BLaER1 treated with 17β-estradiol and CSF1 and Interleukin-3, amounts not matched to agents 10 nM and 100 nM (cell line): ENCODE measurements around the gene TMEM109.

Experiments used
- H3K27ac ChIP-seq, 11 experiments: shearing (Covaris generic); formaldehyde crosslinking; 2 replicates each; pipeline ENCODE4 v1.8.1; 2022
- H3K27me3 ChIP-seq, 11 experiments: shearing (Covaris generic); formaldehyde crosslinking; 2 replicates each; pipeline ENCODE4 v1.8.1; 2022
- H3K36me3 ChIP-seq, 11 experiments: shearing (Covaris generic); formaldehyde crosslinking; 2 replicates each; pipeline ENCODE4 v1.8.1; 2022
- H3K4me1 ChIP-seq, 10 experiments: shearing (Covaris generic); formaldehyde crosslinking; 2 replicates each; pipeline ENCODE4 v1.8.1; 2022
- H3K4me2 ChIP-seq, 11 experiments: shearing (Covaris generic); formaldehyde crosslinking; 2 replicates each; pipeline ENCODE4 v1.8.1; 2022
- H3K4me3 ChIP-seq, 10 experiments: shearing (Covaris generic); formaldehyde crosslinking; 2 replicates each; pipeline ENCODE4 v1.8.1; 2022
- H3K9ac ChIP-seq, 11 experiments: shearing (Covaris generic); formaldehyde crosslinking; 2 replicates each; pipeline ENCODE4 v1.8.1; 2022
- H3K9me3 ChIP-seq, 11 experiments: shearing (Covaris generic); formaldehyde crosslinking; replicated peaks in 1 of 11; 2 replicates each; pipeline ENCODE4 v1.8.1; 2022
- H4K20me1 ChIP-seq, 11 experiments: shearing (Covaris generic); formaldehyde crosslinking; 2 replicates each; pipeline ENCODE4 v1.8.1; 2022
- Cebpa-rat ChIP-seq, 11 experiments: shearing (Covaris generic); IDR thresholded peaks; 2 replicates each; pipeline ENCODE4 v1.8.1; 2022

The TMEM109 gene

DNA sequence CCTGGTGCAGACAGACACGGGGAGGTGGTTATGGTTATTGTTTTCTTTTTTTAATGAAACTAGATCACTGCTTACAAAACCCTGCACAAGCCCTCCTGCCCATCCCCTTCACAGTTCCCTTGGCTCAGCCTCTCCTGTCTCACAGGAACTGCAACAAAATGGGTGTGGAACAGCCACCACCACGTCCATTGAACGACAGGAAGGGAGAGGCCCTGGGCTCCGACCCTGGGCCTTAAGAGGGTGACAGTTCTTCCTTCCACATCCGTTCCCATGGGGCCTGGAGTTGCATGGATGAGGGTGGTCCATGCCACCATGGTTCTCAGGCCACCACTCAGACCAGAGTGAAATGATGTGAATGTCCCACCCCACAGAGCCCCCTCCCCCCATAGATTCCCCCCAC is 23.3 kb upstream of the TMEM109 start:
- no peak overlapping the region for H3K4me2 ChIP-seq
- no peak overlapping the region for H3K4me3 ChIP-seq
- peaks cover 0 to 12% (median 0%) of the 10 kb centered on the region in 10 experiments; a peak in 5 of 20 replicates for H3K4me1 ChIP-seq
- H3K36me3 ChIP-seq = peaks cover 42 to 71% (median 62%) of the 10 kb centered on the region in 11 experiments
- no peak overlapping the region for H3K27ac ChIP-seq
- no peaks in the 10 kb centered on the region for H3K27me3 ChIP-seq
- H3K9ac ChIP-seq = no peak overlapping the region
- no peaks in the 10 kb centered on the region for H3K9me3 ChIP-seq
- TF ChIP-seq Cebpa-rat (IDR thresholded peaks at IDR 0.05) = no peak
- peaks cover 0 to 55% (median 24%) of the 10 kb centered on the region in 11 experiments; a peak in 12 of 22 replicates for H4K20me1 ChIP-seq

DNA sequence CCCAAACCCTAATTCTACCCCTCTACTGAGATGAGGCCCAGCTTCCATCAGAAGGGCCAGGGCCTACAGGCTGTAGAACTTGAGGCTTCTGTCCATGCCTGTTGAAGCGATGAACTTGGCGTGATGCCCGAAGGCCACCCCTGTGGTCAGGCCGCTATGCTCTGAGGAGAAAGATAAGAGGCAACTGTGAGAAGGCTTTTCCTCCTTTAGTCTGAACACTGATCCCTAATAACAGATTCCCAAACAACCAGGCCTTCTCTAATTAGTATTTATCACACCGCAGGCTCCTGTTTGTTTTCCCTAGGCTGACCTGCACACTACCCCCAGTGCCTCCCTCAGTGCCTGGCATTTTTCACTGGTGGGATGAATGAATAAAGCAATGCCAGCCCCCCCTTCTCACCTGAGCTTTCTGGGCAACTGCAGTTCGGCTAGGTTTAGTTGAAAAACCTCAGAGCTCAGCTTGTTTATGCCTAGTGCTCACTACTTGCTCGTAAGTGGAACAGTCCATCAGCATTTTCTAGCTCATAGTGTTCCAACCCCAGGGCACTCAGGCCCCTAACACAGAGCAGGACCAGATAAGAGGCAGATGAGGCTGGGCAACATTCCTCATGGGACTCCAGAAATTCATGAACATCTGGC is 22.7 kb upstream of the TMEM109 start:
- Histone ChIP-seq H3K36me3 (peaks cover 47 to 76% (median 67%) of the 10 kb centered on the region in 11 experiments), H3K9ac (peak overlapping the region in 3 of 11 experiments; percentile 5 to 50 (median 18); a peak in 2 of 22 replicates), H3K27ac (no peak overlapping the region)

DNA sequence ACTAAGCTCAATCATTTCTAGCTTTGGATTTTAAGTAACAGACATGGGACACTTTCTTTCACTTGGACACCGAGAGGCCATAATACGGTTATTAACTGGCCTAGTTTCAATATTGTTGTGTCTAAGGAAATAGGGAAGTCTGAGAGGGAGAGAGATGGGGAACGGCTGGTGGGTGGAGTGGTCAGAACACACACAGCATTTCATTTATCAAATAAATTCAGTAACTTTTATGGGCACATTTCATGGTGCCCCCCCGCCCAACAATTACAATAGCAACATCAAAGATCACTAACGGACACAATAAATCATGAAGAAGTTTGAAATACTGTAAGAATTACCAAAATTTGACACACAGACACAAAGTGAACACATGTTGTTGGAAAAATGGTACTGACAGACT is 18.3 kb upstream of the TMEM109 start:
- Histone ChIP-seq H3K27me3 (no peaks in the 10 kb centered on the region), H3K36me3 (peaks cover 85 to 99% (median 97%) of the 10 kb centered on the region in 11 experiments), H3K4me2 (peak overlapping the region in 2 of 11 experiments; percentile 6 to 8; a peak in 3 of 22 replicates), H3K9ac (no peak overlapping the region; a peak in 1 of 22 replicates), H4K20me1 (peaks cover 0 to 81% (median 43%) of the 10 kb centered on the region in 11 experiments; a peak in 18 of 22 replicates), H3K4me1 (peaks cover 0 to 19% (median 2%) of the 10 kb centered on the region in 10 experiments; a peak in 6 of 20 replicates), H3K4me3 (no peak overlapping the region), H3K9me3 (no peaks in the 10 kb centered on the region), H3K27ac (no peak overlapping the region)
- TF ChIP-seq Cebpa-rat (IDR thresholded peaks at IDR 0.05) = no peak

More for the DNA sequence above, 22.7 kb upstream of the TMEM109 start:
- Histone ChIP-seq H3K4me1 (peaks cover 0 to 18% (median 0%) of the 10 kb centered on the region in 10 experiments; a peak in 5 of 20 replicates), H3K9me3 (no peaks in the 10 kb centered on the region), H3K27me3 (no peaks in the 10 kb centered on the region), H3K4me2 (no peak overlapping the region), H4K20me1 (peaks cover 0 to 60% (median 24%) of the 10 kb centered on the region in 11 experiments; a peak in 13 of 22 replicates), H3K4me3 (no peak overlapping the region)
- TF ChIP-seq Cebpa-rat (IDR thresholded peaks at IDR 0.05) = no peak

DNA sequence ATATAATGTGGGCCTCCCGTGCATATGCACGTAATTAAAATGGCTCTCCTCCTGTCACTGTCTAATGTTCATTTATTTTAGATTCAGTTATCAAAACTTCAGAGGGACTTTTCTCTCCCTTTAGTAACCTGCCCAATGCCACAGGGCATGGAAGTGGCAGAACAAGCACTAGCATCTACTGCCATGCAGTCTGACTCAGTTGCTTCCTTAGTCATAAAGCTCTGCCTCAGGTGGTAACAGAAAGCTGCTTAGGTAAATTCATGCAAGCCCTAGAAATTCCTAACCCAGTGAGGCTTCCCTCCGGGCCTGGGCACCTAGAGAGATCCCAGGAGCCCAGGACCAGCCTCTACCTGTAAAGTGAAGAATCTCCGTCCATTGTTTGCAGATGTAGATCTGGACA is 16.5 kb upstream of the TMEM109 start:
- no peak for TF ChIP-seq Cebpa-rat (IDR thresholded peaks at IDR 0.05)
- Histone ChIP-seq H3K4me1 (peaks cover 0 to 15% (median 2%) of the 10 kb centered on the region in 10 experiments; a peak in 5 of 20 replicates), H3K9ac (no peak overlapping the region), H3K27ac (no peak overlapping the region), H3K9me3 (no peaks in the 10 kb centered on the region), H3K4me2 (no peak overlapping the region), H3K27me3 (no peaks in the 10 kb centered on the region), H4K20me1 (peaks cover 0 to 86% (median 49%) of the 10 kb centered on the region in 11 experiments; a peak in 21 of 22 replicates), H3K4me3 (no peak overlapping the region), H3K36me3 (peaks cover 89 to 100% (median 100%) of the 10 kb centered on the region in 11 experiments)

GRCh38 chr11:60899046-60899936 is 14.7 kb upstream of the TMEM109 start:
- Histone ChIP-seq H3K4me3 (no peak overlapping the region), H3K27me3 (no peaks in the 10 kb centered on the region), H3K27ac (peak overlapping the region in 9 of 11 experiments; percentile 4 to 75 (median 53); a peak in 17 of 22 replicates), H4K20me1 (peaks cover 17 to 89% (median 62%) of the 10 kb centered on the region in 11 experiments; a peak in 21 of 22 replicates), H3K9me3 (no peaks in the 10 kb centered on the region), H3K36me3 (peaks cover 93 to 100% (median 99%) of the 10 kb centered on the region in 11 experiments), H3K4me1 (peaks cover 4 to 20% (median 9%) of the 10 kb centered on the region in 10 experiments), H3K9ac (peak overlapping the region in 4 of 11 experiments; percentile 2 to 45 (median 6); a peak in 2 of 22 replicates), H3K4me2 (no peak overlapping the region)
- no peak for TF ChIP-seq Cebpa-rat (IDR thresholded peaks at IDR 0.05)

- Histone ChIP-seq H3K36me3 (peaks cover 86 to 100% (median 96%) of the 10 kb centered on the region in 11 experiments), H3K27ac (no peak overlapping the region), H3K4me2 (no peak overlapping the region), H3K4me1 (peaks cover 10 to 27% (median 16%) of the 10 kb centered on the region in 10 experiments), H3K9ac (peak overlapping the region in 2 of 11 experiments; percentile 2 to 14; a peak in 1 of 22 replicates), H4K20me1 (peaks cover 19 to 91% (median 68%) of the 10 kb centered on the region in 11 experiments; a peak in 21 of 22 replicates), H3K9me3 (no peaks in the 10 kb centered on the region), H3K4me3 (no peak overlapping the region), H3K27me3 (no peaks in the 10 kb centered on the region)
- no peak for TF ChIP-seq Cebpa-rat (IDR thresholded peaks at IDR 0.05)
Measured at GRCh38 chr11:60899977-60900376, 14.0 kb upstream of the TMEM109 start.

DNA sequence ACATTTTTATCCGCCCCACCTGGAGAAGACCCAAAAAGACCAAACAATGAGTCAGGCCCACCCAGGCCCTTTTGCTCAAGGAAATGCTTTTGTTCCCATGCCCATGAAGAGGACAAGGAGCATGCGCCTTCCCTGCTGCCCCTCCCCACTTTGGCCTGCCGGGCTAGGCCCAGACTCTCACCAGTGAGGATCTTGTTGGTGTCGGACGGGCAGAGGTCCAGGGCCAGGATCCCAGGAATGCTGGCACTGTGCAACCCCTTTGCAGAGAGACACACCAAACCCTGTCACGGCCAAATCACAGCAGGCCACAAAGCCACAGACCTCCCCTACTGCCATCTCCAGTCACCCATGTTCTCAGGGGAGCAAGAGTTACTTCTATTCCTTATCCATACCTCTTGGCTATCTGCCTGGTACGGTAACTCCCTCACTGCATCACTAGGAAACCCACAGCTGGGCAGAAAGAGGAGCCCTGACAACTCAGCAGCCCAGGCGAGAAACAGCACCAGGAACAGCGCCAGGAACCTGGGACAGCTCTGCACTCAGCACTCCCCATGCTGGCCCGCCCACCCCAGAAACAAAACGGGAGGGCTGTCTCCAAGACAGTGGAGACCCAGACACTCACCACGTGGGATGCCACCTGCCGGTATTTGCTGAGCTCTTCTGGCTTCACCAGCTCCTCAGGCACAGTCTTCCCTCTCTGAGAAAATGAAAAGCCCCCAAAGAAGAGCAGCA is 13.1 kb upstream of the TMEM109 start:
- Histone ChIP-seq H3K4me3 (no peak overlapping the region), H3K9me3 (no peaks in the 10 kb centered on the region), H3K27me3 (no peaks in the 10 kb centered on the region), H3K4me2 (no peak overlapping the region), H3K4me1 (peaks cover 15 to 26% (median 21%) of the 10 kb centered on the region in 10 experiments), H4K20me1 (peaks cover 19 to 92% (median 77%) of the 10 kb centered on the region in 11 experiments; a peak in 21 of 22 replicates), H3K9ac (peak overlapping the region in 4 of 11 experiments; percentile 2 to 18 (median 12); a peak in 3 of 22 replicates), H3K27ac (no peak overlapping the region), H3K36me3 (peaks cover 78 to 92% (median 87%) of the 10 kb centered on the region in 11 experiments)
- no peak for TF ChIP-seq Cebpa-rat (IDR thresholded peaks at IDR 0.05)

GRCh38 chr11:60902625-60903024 is 11.3 kb upstream of the TMEM109 start:
- H3K27ac ChIP-seq = no peak overlapping the region
- no peaks in the 10 kb centered on the region for H3K27me3 ChIP-seq
- H4K20me1 ChIP-seq = peaks cover 19 to 85% (median 81%) of the 10 kb centered on the region in 11 experiments; a peak in 21 of 22 replicates
- H3K9ac ChIP-seq = peak overlapping the region in 3 of 11 experiments; percentile 7 to 23 (median 21); a peak in 2 of 22 replicates
- H3K4me3 ChIP-seq = no peak overlapping the region
- no peaks in the 10 kb centered on the region for H3K9me3 ChIP-seq
- no peak for TF ChIP-seq Cebpa-rat (IDR thresholded peaks at IDR 0.05)
- H3K4me1 ChIP-seq = peaks cover 22 to 31% (median 28%) of the 10 kb centered on the region in 10 experiments
- H3K36me3 ChIP-seq = peaks cover 60 to 75% (median 69%) of the 10 kb centered on the region in 11 experiments
- no peak overlapping the region for H3K4me2 ChIP-seq
